IMR-90 (cell line): ENCODE measurements around the gene FAM168A. TPM values are rescaled to one million over a fixed set of nuclear protein-coding genes. Genes with fewer than 3 reads are reported as not detected.

Experiments used
- ATAC-seq: fragments of 200-7000 bp; cut with Tn5 transposase; 2 replicates; pipeline ENCODE4 v1.9.1; 2020; ENCODE audit warnings: low read depth, mild to moderate bottlenecking, moderate library complexity
- BruUV-seq: library from RNA; stranded (reverse); fragments of 400-500 nt; replicated peaks from 2 replicates; lab custom pipeline; 2021; lab: Mats Ljungman, UMichigan
- CTCF ChIA-PET: fragments of 300-600 bp; formaldehyde crosslinking; extraction: SDS; loops from one replicate; lab custom pipeline; 2021; ENCODE audit warnings: antibody characterized with exemption; lab: Yijun Ruan, JAX
- POLR2A ChIA-PET: fragments of 300-600 bp; sonication (Branson Sonifier 250); formaldehyde crosslinking; loops from one replicate; lab custom pipeline; 2022; ENCODE audit warnings: antibody characterized with exemption; ENCODE audit not compliant: unreplicated experiment; lab: Charles Lee
- DNase-seq: peaks from one replicate; pipeline ENCODE4 v3.0.0; 2013
- H2AFZ ChIP-seq: replicated peaks from 2 replicates; pipeline ENCODE3; 2013; ENCODE audit warnings: low read length, mild to moderate bottlenecking; ENCODE audit not compliant: poor library complexity
- H2AK5ac ChIP-seq: 2 replicates; pipeline ENCODE4 v1.6.1; 2013; ENCODE audit warnings: low read depth, low read length, inconsistent platforms
- H2AK9ac ChIP-seq: replicated peaks from 2 replicates; pipeline ENCODE3; 2013; ENCODE audit warnings: mild to moderate bottlenecking, low read depth, low read length, moderate library complexity; ENCODE audit not compliant: poor library complexity
- H2BK120ac ChIP-seq: 2 replicates; pipeline ENCODE4 v1.6.1; 2013; ENCODE audit warnings: low read depth, low read length, inconsistent platforms
- H2BK15ac ChIP-seq: 3 replicates; pipeline ENCODE4 v1.6.1; 2013; ENCODE audit warnings: low read depth, low read length, inconsistent platforms
- H2BK20ac ChIP-seq: 2 replicates; pipeline ENCODE4 v1.6.1; 2013; ENCODE audit warnings: low read depth, mild to moderate bottlenecking, inconsistent platforms, low read length, moderate library complexity
- H2BK5ac ChIP-seq: 2 replicates; pipeline ENCODE4 v1.6.1; 2013; ENCODE audit warnings: mild to moderate bottlenecking, low read depth, low read length, inconsistent platforms; ENCODE audit not compliant: poor library complexity, severe bottlenecking
- H3K14ac ChIP-seq: replicated peaks from 2 replicates; pipeline ENCODE4 v1.6.1; 2013; ENCODE audit warnings: low read depth, low read length, inconsistent platforms
- H3K18ac ChIP-seq: 2 replicates; pipeline ENCODE4 v1.6.1; 2013; ENCODE audit warnings: low read depth, low read length, control low read depth
- H3K23ac ChIP-seq: 2 replicates; pipeline ENCODE4 v1.6.1; 2013; ENCODE audit warnings: low read depth, low read length, inconsistent platforms
- H3K27ac ChIP-seq: 2 replicates; pipeline ENCODE4 v1.5.1; 2013; ENCODE audit warnings: mild to moderate bottlenecking, control low read depth, low read length; ENCODE audit not compliant: insufficient read depth
- H3K27me3 ChIP-seq: 2 replicates; pipeline ENCODE4 v1.6.1; 2013; ENCODE audit warnings: low read length; ENCODE audit not compliant: control insufficient read depth, insufficient read depth
- H3K36me3 ChIP-seq: 2 replicates; pipeline ENCODE4 v1.6.1; 2013; ENCODE audit warnings: low read length, mixed read lengths; ENCODE audit not compliant: control insufficient read depth, insufficient read depth
- H3K4ac ChIP-seq: 2 replicates; pipeline ENCODE4 v1.6.1; 2013; ENCODE audit warnings: low read depth, low read length, inconsistent platforms
- H3K4me1 ChIP-seq: 2 replicates; pipeline ENCODE4 v1.6.1; 2013; ENCODE audit warnings: low read length, mixed read lengths; ENCODE audit not compliant: control insufficient read depth, insufficient read depth
- H3K4me2 ChIP-seq: 2 replicates; pipeline ENCODE4 v1.6.1; 2013; ENCODE audit warnings: low read depth, mild to moderate bottlenecking, control low read depth, low read length, moderate library complexity
- H3K4me3 ChIP-seq: 2 replicates; pipeline ENCODE4 v1.5.1; 2013; ENCODE audit warnings: low read depth, mild to moderate bottlenecking, control low read depth, low read length, moderate library complexity; ENCODE audit not compliant: insufficient read depth
- H3K56ac ChIP-seq: 2 replicates; pipeline ENCODE4 v1.6.1; 2013; ENCODE audit warnings: low read length, inconsistent platforms; ENCODE audit not compliant: insufficient read depth; ENCODE audit errors: extremely low read depth
- H3K79me1 ChIP-seq, 2 experiments: 2 replicates each; pipeline ENCODE4 v1.6.1; 2013; ENCODE audit warnings: low read length in 2 of 2, inconsistent platforms in 1 of 2, low read depth in 1 of 2
- H3K9ac ChIP-seq: 2 replicates; pipeline ENCODE4 v1.6.1; 2013; ENCODE audit warnings: low read depth, low read length, control low read depth
- H3K9me1 ChIP-seq: 2 replicates; pipeline ENCODE4 v1.6.1; 2013; ENCODE audit warnings: low read length, inconsistent platforms; ENCODE audit not compliant: insufficient read depth
- H3K9me3 ChIP-seq: 2 replicates; pipeline ENCODE4 v1.6.1; 2013; ENCODE audit warnings: low read length; ENCODE audit not compliant: control insufficient read depth, insufficient read depth
- H4K20me1 ChIP-seq: 2 replicates; pipeline ENCODE4 v1.6.1; 2013; ENCODE audit warnings: low read length, inconsistent platforms; ENCODE audit not compliant: insufficient read depth
- H4K5ac ChIP-seq: 2 replicates; pipeline ENCODE4 v1.6.1; 2013; ENCODE audit warnings: mild to moderate bottlenecking, low read depth, low read length, control low read depth
- H4K8ac ChIP-seq, 2 experiments: 2 replicates each; pipeline ENCODE4 v1.6.1; 2013; ENCODE audit warnings: low read depth in 2 of 2, low read length in 2 of 2, control low read depth in 1 of 2, inconsistent platforms in 1 of 2
- H4K91ac ChIP-seq: 2 replicates; pipeline ENCODE4 v1.6.1; 2013; ENCODE audit warnings: low read depth, low read length, inconsistent platforms; ENCODE audit not compliant: insufficient read depth
- USF2 ChIP-seq: fragments of 150-350 bp; IDR thresholded peaks from 2 replicates; pipeline ENCODE4 v1.6.1; 2017; ENCODE audit warnings: mild to moderate bottlenecking, antibody characterized with exemption, low read length, low read depth
- WGBS, 2 experiments: methylation state at CpG; one replicate each; pipeline versions ENCODE4 v1.1.5 to v1.1.7; 2013; ENCODE audit warnings: missing lambda C conversion rate in 2 of 2; ENCODE audit not compliant: insufficient read length in 1 of 2; ENCODE audit errors: extremely low coverage in 2 of 2; 5-methylcytosine and 5-hydroxymethylcytosine counted together
- dilution Hi-C: fragments of 300-500 bp; cut with HindIII; formaldehyde crosslinking; loops from one replicate; pipeline ENCODE4 v1.14.3; 2018; ENCODE audit warnings: low sequenced_read_pairs; ENCODE audit not compliant: unreplicated experiment
- in situ Hi-C: fragments of 300-500 bp; cut with MboI; formaldehyde crosslinking; loops from 3 replicates; pipeline ENCODE4 v1.14.3; 2019; ENCODE audit warnings: low sequenced_read_pairs, inconsistent platforms, mixed read lengths
- intact Hi-C: fragments of 100-400 bp; cut with micrococcal nuclease; formaldehyde crosslinking; loops from 2 replicates; pipeline ENCODE4 v1.10.0; 2022
- polyA plus RNA-seq, 3 experiments: library from polyadenylated mRNA; depleted of rRNA; stranded (reverse); fragments of >200 nt; gene quantifications; 2 replicates each; pipeline ENCODE4 v1.2.3, GENCODE V29; 2012; ENCODE audit warnings: low replicate concordance in 1 of 3
- total RNA-seq: library from RNA; depleted of rRNA; stranded (reverse); fragments of >200 nt; gene quantifications from 2 replicates; pipeline ENCODE4 v1.2.3, GENCODE V29; 2012

The FAM168A gene
- total and polyA plus RNA-seq, 2 of the 4 experiments (the other 2 are of a cell fraction) = 13.1 to 22.8 TPM

GRCh38 chr11:73637012-73637411, 39.1 kb upstream of the FAM168A start:
- no CpG with 5 or more reads among the region's 1 CpG for WGBS, 2 experiments
- H2AFZ ChIP-seq = no peak overlapping the region
- no peak overlapping the region for H3K14ac ChIP-seq
- H3K79me1 ChIP-seq = no peaks in the 10 kb centered on the region
- no peak overlapping the region for H3K4me2 ChIP-seq
- H2BK5ac ChIP-seq = no peak overlapping the region
- H2AK5ac ChIP-seq = no peak overlapping the region
- no peak overlapping the region for H4K91ac ChIP-seq
- intact Hi-C loops = no loop called here
- DNase-seq (no peak), ATAC-seq (no peak)
- in situ Hi-C loops = no loop called here
- H3K56ac ChIP-seq = no peak overlapping the region
- H3K4me1 ChIP-seq = no peaks in the 10 kb centered on the region
- H3K23ac ChIP-seq = no peak overlapping the region
- no peaks in the 10 kb centered on the region for H3K36me3 ChIP-seq
- TF ChIP-seq USF2 = no peak
- no peak overlapping the region for H2BK20ac ChIP-seq
- no peak overlapping the region for H3K9ac ChIP-seq
- dilution Hi-C loops = no loop called here
- H3K18ac ChIP-seq = no peak overlapping the region
- no peaks in the 10 kb centered on the region for H3K9me3 ChIP-seq
- no peak overlapping the region for H2BK15ac ChIP-seq
- no peak overlapping the region for H4K5ac ChIP-seq
- H2BK120ac ChIP-seq = no peak overlapping the region
- H3K27me3 ChIP-seq = peaks cover 19% of the 10 kb centered on the region
- H3K9me1 ChIP-seq = no peaks in the 10 kb centered on the region
- ChIA-PET POLR2A (no interaction called here), CTCF (interaction anchor here (1.5 to 2.3 kb wide), 2 partner anchors 11 to 24 kb away, joined by 4 to 9 read pairs; no protein-coding TSS in a partner anchor)
- no peak overlapping the region for H2AK9ac ChIP-seq
- H3K27ac ChIP-seq = no peak overlapping the region
- BruUV-seq = no TSS peak
- H4K8ac ChIP-seq = no peak overlapping the region
- no peaks in the 10 kb centered on the region for H4K20me1 ChIP-seq
- H3K4ac ChIP-seq = no peak overlapping the region
- H3K4me3 ChIP-seq = no peak overlapping the region
